HG03097 (cell line): Measurements from ENCODE around the gene SCGB1D2.

Experiments used
- ATAC-seq: cut with Tn5 transposase; IDR thresholded peaks from one replicate; pipeline ENCODE4 v1.9.1; 2021; ENCODE audit not compliant: unreplicated experiment, low FRiP score

The SCGB1D2 gene

GRCh38 chr11:62256281-62256680, 14.2 kb downstream of the SCGB1D2 start:
- no peak for ATAC-seq

GRCh38 chr11:62260261-62260953, 18.4 kb downstream of the SCGB1D2 start:
- ATAC-seq, result no peak

DNA sequence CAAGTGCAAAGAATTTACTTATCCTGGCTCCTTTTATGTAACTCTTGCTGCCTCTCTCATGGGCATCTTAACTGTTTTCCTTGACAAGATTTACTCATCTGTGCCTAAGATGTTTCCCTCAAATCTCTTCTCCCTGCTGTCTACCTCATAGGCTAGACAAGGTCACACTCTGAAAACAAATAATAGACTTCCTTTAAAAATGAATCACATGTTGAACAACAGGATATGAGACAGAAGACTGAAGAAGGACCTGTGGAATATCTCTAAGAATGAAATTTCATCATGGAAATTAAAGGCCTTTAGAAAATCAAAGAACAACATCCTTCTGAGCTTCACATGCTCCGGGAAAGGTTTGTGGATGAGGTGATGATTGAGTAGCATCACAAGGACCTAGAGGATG, 22.0 kb downstream of the SCGB1D2 start:
- no peak for ATAC-seq

DNA sequence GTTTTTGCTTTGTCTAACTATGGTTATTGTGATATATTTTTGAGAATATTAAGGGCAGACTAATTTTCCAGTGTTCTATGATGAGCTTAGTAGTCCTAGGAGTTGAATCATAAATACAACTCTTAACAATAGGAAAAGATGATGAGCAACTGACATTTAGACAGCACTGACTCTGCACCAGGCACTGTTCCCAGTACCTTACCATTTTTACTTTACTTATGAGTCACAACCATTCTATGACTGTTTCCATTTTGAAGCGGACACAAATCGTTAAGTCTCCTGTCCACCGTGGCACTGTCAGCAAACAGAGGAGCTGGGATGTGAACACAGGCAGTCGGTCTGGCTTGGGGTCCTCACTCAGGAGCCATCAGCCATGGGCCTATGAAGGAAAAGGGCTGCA, 24.5 kb downstream of the SCGB1D2 start:
- ATAC-seq, result no peak

DNA sequence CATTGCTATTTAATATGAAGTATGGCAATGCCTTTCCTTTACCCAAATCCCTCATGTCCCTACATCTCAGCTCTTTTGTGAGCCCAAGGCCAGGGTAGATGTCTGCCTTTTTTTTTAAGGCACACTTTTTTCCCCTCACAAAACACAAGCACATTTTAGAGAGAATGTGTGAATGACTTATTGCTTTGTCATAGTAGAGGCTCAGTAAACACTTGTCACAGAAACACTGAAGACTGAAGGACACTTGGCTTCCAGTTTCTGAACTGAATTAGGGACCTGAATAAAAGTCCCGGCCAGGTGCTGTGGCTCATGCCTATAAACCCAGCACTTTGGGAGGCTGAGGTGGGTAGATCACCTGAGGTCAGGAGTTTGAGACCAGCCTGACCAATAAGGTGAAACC, 25.0 kb downstream of the SCGB1D2 start:
- ATAC-seq, result no peak

DNA sequence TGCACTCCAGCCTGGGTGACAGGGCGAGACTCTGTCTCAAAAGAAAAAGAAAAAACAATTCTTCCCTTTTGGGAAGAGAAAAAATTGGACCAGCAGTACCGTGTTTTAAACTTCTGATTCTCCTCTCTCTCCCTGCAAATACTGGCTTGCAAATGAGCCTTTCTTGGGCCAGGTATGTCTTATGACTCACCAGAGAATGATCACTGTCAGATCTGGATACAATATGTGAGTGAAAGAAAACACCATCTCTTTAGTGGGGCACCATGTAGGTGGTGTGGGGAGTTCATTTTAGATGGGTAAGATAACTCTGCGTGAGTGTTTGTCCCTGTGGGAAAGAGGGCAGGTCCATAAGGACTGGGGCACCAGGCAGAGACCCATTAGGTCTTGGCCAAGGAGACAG, 25.5 kb downstream of the SCGB1D2 start:
- ATAC-seq, result no peak

DNA sequence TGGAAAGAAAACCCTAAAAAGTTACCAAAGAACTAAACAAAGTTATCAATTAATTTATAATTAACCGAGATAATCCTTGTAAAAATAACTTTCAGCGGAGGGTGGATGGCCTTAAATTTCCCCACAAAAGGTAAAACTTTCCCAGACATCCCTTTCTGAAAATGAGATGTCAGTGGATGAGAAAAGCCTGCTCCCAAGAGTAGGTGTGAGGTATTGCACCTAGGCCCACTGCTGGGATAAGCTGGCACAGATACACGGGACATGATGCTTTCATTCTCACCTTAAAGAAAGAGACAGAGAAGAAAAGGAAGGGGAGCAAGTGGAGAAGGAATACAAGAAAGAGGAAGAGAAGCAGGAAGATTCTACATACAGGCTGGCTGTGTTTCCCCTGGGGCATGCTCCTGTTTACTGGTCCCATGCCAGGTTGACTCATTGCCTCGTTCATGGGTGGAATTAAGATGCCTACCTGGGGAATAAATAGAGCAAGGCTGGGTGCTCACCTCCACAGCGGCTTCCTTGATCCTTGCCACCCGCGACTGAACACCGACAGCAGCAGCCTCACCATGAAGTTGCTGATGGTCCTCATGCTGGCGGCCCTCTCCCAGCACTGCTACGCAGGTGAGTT, 27.7 kb downstream of the SCGB1D2 start, which contains the start of gene SCGB2A2:
Gene SCGB2A2 (plus strand): TSS at position 505 of the 625 bp plus-strand sequence. CDS start 59 bp downstream, at position 564.
- ATAC-seq, result no peak

DNA sequence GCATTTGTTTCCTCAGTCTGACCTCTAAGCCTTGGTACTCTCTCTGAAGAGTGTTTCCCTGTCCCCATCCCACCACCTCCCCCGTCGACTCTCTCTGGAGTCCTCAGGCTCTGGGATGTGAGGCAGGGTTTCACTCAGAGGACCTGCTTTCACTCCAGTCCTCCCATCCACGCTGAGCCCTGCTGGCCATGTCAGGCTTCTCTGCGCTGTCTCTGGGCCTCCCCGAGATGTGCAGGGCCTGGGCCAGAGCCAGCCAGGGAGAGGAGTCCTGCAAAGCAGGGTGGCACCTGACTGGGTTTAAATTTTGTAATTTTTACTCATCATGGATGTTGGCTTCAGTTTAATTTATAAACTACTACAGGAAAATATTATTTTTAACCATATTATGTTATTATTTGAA, 31.2 kb downstream of the SCGB1D2 start:
- ATAC-seq, result no peak

GRCh38 chr11:62273789-62274275, 31.8 kb downstream of the SCGB1D2 start:
- no peak for ATAC-seq

GRCh38 chr11:62280452-62280851, 38.4 kb downstream of the SCGB1D2 start:
- no peak for ATAC-seq
